Small intestine (tissue), 7 donors: ENCODE measurements around the gene IQCN. TPM values are rescaled to one million over a fixed set of nuclear protein-coding genes. Genes with fewer than 3 reads are reported as not detected.

ENCODE experiments used
- DNase-seq, 2 donors: peaks; one replicate each; pipeline versions ENCODE4 v3.0.0 to v3.0.0-alpha.2; 2013
- FAIRE-seq: peaks from 2 replicates; lab custom pipeline; 2012; peaks lifted over from hg19 to GRCh38; lab: Jason Lieb, UNC
- H3K27ac ChIP-seq, 3 donors: one replicate each; pipeline ENCODE4 v1.5.1; 2013; ENCODE audit warnings: low read length in 2 of 3, mild to moderate bottlenecking in 2 of 3, control low read depth in 1 of 3, inconsistent platforms in 1 of 3, low read depth in 1 of 3, moderate library complexity in 1 of 3
- H3K27me3 ChIP-seq, 3 donors: one replicate each; pipeline ENCODE4 v1.6.1; 2013; ENCODE audit warnings: low read length in 3 of 3, inconsistent platforms in 1 of 3; ENCODE audit not compliant: control insufficient read depth in 3 of 3, insufficient read depth in 3 of 3
- H3K36me3 ChIP-seq, 3 donors: one replicate each; pipeline ENCODE4 v1.6.1; 2013; ENCODE audit warnings: low read length in 3 of 3, inconsistent platforms in 1 of 3, low read depth in 1 of 3, mild to moderate bottlenecking in 1 of 3, moderate library complexity in 1 of 3; ENCODE audit not compliant: control insufficient read depth in 3 of 3, insufficient read depth in 2 of 3
- H3K4me1 ChIP-seq, 3 donors: one replicate each; pipeline ENCODE4 v1.6.1; 2013; ENCODE audit warnings: low read length in 2 of 3, inconsistent platforms in 1 of 3, low read depth in 1 of 3, mild to moderate bottlenecking in 1 of 3, moderate library complexity in 1 of 3; ENCODE audit not compliant: control insufficient read depth in 3 of 3, insufficient read depth in 2 of 3
- H3K4me3 ChIP-seq, 3 donors: one replicate each; pipeline ENCODE4 v1.5.1; 2013; ENCODE audit warnings: low read length in 3 of 3, control low read depth in 1 of 3, inconsistent platforms in 1 of 3, low read depth in 1 of 3, mild to moderate bottlenecking in 1 of 3, moderate library complexity in 1 of 3
- H3K9me3 ChIP-seq, 2 donors: one replicate each; pipeline ENCODE4 v1.6.1; 2013; ENCODE audit warnings: low read depth in 1 of 2, low read length in 1 of 2; ENCODE audit not compliant: control insufficient read depth in 2 of 2, insufficient read depth in 1 of 2
- WGBS, 3 donors: extraction: QIAGEN DNeasy Blood & Tissue Kit; methylation state at CpG; one replicate each; pipeline ENCODE4 v1.1.7; 2013; 5-methylcytosine and 5-hydroxymethylcytosine counted together
- polyA plus RNA-seq, 4 donors: library from polyadenylated mRNA; stranded (reverse) in 3 of 4; unstranded in 1 of 4; fragments of 200-250 nt in 3 of 4; fragments of 120-200 nt in 1 of 4; gene quantifications; one replicate each; pipeline versions ENCODE4 v1.2.1 to v1.2.3, GENCODE V29; 2013
- donor health status: healthy with polysubstance abuse.
- donor health status: control.
- donor health status: control.
- donor health status: Bipolar disorder and iron deficiency.
- donor health status: healthy.

Gene IQCN
- polyA plus RNA-seq, 4 donors: 1.5 to 15.2 (median 4.9) TPM

DNA sequence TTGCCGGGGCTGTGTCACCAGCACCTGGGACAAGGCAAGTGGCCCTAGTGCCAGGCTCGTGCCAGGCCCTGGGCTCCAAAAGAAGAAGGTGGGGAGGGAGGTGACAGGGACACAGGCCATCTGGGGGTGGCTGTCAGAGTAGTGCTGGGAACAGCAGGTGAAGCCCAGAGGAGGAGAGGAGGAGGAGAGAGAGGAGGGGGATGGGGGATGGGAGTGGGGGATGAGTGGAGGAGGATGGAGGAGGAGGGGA lies 29.9 kb upstream of the IQCN start:
- WGBS, 3 donors: 5 to 15% (median 7%) methylated on average over 2 of the region's 2 CpGs
- Histone ChIP-seq H3K27me3 (no peaks in the 10 kb centered on the region), H3K27ac (peak overlapping the region; percentile 79 to 100 (median 97)), H3K9me3 (no peaks in the 10 kb centered on the region), H3K36me3 (peaks cover 0 to 41% (median 0%) of the 10 kb centered on the region in 3 donors), H3K4me1 (peaks cover 3 to 36% (median 12%) of the 10 kb centered on the region in 3 donors), H3K4me3 (peak overlapping the region in 2 of 3 donors; percentile 31 to 45)
- DNase-seq: no peak
- FAIRE-seq: no peak

DNA sequence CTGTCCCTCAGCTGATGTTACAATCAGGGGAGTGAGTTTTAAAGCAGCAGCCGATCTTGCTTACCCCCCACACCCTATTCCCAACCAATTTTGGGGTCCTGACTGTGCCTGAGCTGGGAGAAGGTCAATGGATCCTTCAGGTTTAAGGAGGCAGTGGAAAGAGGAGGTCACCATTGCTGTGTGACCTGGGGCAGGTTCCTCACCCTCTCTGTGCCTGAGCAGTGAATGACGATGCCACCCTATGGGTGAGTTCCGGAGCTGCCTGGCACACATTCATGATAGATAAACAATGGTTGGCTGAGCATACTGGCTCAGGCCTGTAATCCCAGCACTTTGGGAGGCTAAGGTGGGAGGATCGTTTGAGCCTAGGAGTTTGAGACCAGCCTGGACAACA lies 27.5 kb upstream of the IQCN start:
- 50 to 77% (median 59%) methylated on average over 4 of the region's 4 CpGs for WGBS, 3 donors
- DNase-seq (no peak), FAIRE-seq (no peak)
- peaks cover 0 to 17% (median 0%) of the 10 kb centered on the region in 3 donors for H3K36me3 ChIP-seq
- H3K9me3 ChIP-seq: no peaks in the 10 kb centered on the region
- peaks cover 3 to 36% (median 12%) of the 10 kb centered on the region in 3 donors for H3K4me1 ChIP-seq
- H3K27ac ChIP-seq: peak overlapping the region in 2 of 3 donors; percentile 59 to 66
- no peaks in the 10 kb centered on the region for H3K27me3 ChIP-seq
- no peak overlapping the region for H3K4me3 ChIP-seq

GRCh38 chr19:18300930-18301717 lies 26.9 kb upstream of the IQCN start:
- Histone ChIP-seq H3K27me3 (no peaks in the 10 kb centered on the region), H3K27ac (peak overlapping the region in 2 of 3 donors; percentile 66 to 78), H3K4me3 (no peak overlapping the region), H3K36me3 (peaks cover 0 to 11% (median 0%) of the 10 kb centered on the region in 3 donors), H3K4me1 (peaks cover 3 to 36% (median 11%) of the 10 kb centered on the region in 3 donors), H3K9me3 (no peaks in the 10 kb centered on the region)
- FAIRE-seq: no peak
- 48 to 60% (median 58%) methylated on average over 18 of the region's 18 CpGs for WGBS, 3 donors
- peak in 1 of 2 donors; percentile 74 for DNase-seq

DNA sequence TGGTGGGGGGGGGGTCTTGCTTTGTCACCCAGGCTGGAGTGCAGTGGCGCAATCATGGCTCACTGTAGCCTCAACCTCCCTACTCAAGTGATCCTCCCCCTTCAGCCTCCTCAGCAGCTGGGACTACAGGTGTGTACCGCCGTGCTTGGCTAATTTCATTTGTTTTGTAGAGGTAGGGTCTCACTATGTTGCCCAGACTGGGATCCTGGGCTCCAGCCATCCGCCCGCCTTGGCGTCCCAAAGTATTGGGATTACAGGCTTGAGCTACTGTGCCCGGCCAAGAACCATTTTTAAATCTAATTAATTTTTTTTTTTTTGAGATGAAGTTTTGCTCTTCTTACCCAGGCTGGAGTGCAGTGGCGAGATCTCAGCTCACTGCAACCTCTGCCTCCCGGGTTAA lies 25.4 kb upstream of the IQCN start:
- 90 to 92% (median 91%) methylated on average over 9 of the region's 9 CpGs for WGBS, 3 donors
- DNase-seq (no peak), FAIRE-seq (no peak)
- no peak overlapping the region for H3K27ac ChIP-seq
- no peak overlapping the region for H3K4me3 ChIP-seq
- peaks cover 0 to 3% (median 0%) of the 10 kb centered on the region in 3 donors for H3K27me3 ChIP-seq
- peaks cover 3 to 24% (median 3%) of the 10 kb centered on the region in 3 donors for H3K4me1 ChIP-seq
- no peaks in the 10 kb centered on the region for H3K9me3 ChIP-seq
- H3K36me3 ChIP-seq: no peaks in the 10 kb centered on the region

GRCh38 chr19:18298601-18299000 lies 24.3 kb upstream of the IQCN start:
- no peak overlapping the region for H3K4me3 ChIP-seq
- no peaks in the 10 kb centered on the region for H3K36me3 ChIP-seq
- WGBS, 3 donors: 72 to 81% (median 76%) methylated on average over 6 of the region's 6 CpGs
- no peak for DNase-seq
- FAIRE-seq: no peak
- H3K27ac ChIP-seq: no peak overlapping the region
- H3K4me1 ChIP-seq: peaks cover 0 to 15% (median 2%) of the 10 kb centered on the region in 3 donors
- H3K27me3 ChIP-seq: peaks cover 0 to 10% (median 0%) of the 10 kb centered on the region in 3 donors
- H3K9me3 ChIP-seq: no peaks in the 10 kb centered on the region

DNA sequence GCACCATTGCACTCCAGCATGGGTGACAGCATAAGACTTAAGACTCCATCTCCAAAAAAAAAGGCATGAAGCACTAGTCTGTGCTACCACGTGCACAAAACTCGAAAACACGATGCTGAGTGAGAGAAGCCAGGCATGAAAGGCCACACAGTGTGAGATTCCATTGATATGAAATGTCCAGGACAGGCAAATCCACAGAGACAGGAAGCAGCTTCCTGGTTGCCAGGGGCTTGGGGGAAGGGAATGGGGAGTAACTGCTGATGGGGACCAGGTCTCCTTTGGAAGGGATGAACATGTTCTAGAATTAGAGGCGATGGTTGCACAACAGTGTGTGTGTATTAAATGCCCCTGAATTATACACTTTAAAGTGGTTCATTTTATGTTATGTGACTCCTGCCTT lies 23.1 kb upstream of the IQCN start:
- no peak overlapping the region for H3K27ac ChIP-seq
- peaks cover 0 to 10% (median 0%) of the 10 kb centered on the region in 3 donors for H3K27me3 ChIP-seq
- 68 to 81% (median 80%) methylated on average over 4 of the region's 4 CpGs for WGBS, 3 donors
- DNase-seq (no peak), FAIRE-seq (no peak)
- no peaks in the 10 kb centered on the region for H3K9me3 ChIP-seq
- peaks cover 0 to 18% (median 0%) of the 10 kb centered on the region in 3 donors for H3K4me1 ChIP-seq
- H3K36me3 ChIP-seq: no peaks in the 10 kb centered on the region
- H3K4me3 ChIP-seq: no peak overlapping the region

- Histone ChIP-seq H3K9me3 (no peaks in the 10 kb centered on the region), H3K4me1 (peaks cover 0 to 33% (median 0%) of the 10 kb centered on the region in 3 donors), H3K4me3 (no peak overlapping the region), H3K36me3 (no peaks in the 10 kb centered on the region), H3K27ac (no peak overlapping the region), H3K27me3 (peaks cover 0 to 10% (median 0%) of the 10 kb centered on the region in 3 donors)
- WGBS, 3 donors: 81 to 98% (median 97%) methylated on average over 4 of the region's 4 CpGs
- FAIRE-seq (no peak), DNase-seq (no peak)
Measured at GRCh38 chr19:18295034-18295451, 20.8 kb upstream of the IQCN start.

DNA sequence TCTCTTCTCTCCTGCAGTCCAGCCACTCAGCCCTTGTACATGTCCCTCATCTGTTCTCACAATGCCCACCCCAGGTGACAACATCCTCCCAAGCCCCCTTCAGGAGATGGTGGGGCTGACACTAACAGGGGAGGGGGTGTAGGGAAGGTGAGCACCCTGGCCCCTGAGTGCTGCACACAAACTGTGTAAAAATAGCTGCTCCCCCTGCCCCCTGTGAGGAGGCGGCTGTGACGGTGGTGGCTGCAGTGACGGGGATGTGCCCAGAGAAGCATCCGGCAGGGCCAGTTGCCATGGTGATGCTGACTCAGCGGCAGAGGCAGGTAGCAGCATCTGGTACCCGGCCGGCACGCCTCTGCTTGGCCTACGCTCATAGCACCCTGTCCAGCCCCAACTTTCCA lies 20.2 kb upstream of the IQCN start:
- DNase-seq: peak in 1 of 2 donors; percentile 65
- peak overlapping the region in 2 of 3 donors; percentile 94 to 99 for H3K27ac ChIP-seq
- peaks cover 0 to 33% (median 0%) of the 10 kb centered on the region in 3 donors for H3K4me1 ChIP-seq
- no peaks in the 10 kb centered on the region for H3K9me3 ChIP-seq
- H3K4me3 ChIP-seq: no peak overlapping the region
- H3K36me3 ChIP-seq: no peaks in the 10 kb centered on the region
- H3K27me3 ChIP-seq: peaks cover 0 to 10% (median 0%) of the 10 kb centered on the region in 3 donors
- WGBS, 3 donors: 31 to 40% (median 37%) methylated on average over 9 of the region's 9 CpGs
- FAIRE-seq: no peak
